Heart right ventricle (tissue), 16 donors: ENCODE measurements around the gene FAM234A. TPM values are rescaled to one million over a fixed set of nuclear protein-coding genes. Genes with fewer than 3 reads are reported as not detected.

Experiments
- ATAC-seq, 8 donors: fragments of 200-7000 bp; cut with Tn5 transposase; one replicate each; pipeline ENCODE4 v1.9.1; 2020; ENCODE audit warnings: mild to moderate bottlenecking in 8 of 8, moderate library complexity in 8 of 8, moderate number of reproducible peaks in 1 of 8
- DNase-seq, 2 donors: peaks; one replicate each; pipeline ENCODE4 v3.0.0-alpha.2; 2020
- H3K27ac ChIP-seq, 10 donors: fragments of 200-600 bp; sonication (generic) in 2 of 10; one replicate each; pipeline versions ENCODE4 v1.5.0 to v1.8.0; 2020 to 2022; ENCODE audit warnings: mild to moderate bottlenecking in 3 of 10
- H3K27me3 ChIP-seq, 7 donors: fragments of 200-600 bp; one replicate each; pipeline ENCODE4 v1.8.0; 2021 to 2022; ENCODE audit warnings: mild to moderate bottlenecking in 2 of 7
- H3K36me3 ChIP-seq, 9 donors: fragments of 200-600 bp; sonication (generic) in 1 of 9; one replicate each; pipeline versions ENCODE4 v1.5.0 to v1.8.0; 2020 to 2022; ENCODE audit warnings: mild to moderate bottlenecking in 2 of 9
- H3K4me1 ChIP-seq, 9 donors: fragments of 200-600 bp; sonication (generic) in 1 of 9; one replicate each; pipeline versions ENCODE4 v1.5.0 to v1.8.0; 2020 to 2022; ENCODE audit warnings: mild to moderate bottlenecking in 4 of 9
- H3K4me3 ChIP-seq, 10 donors: fragments of 200-600 bp; sonication (generic) in 2 of 10; one replicate each; pipeline versions ENCODE4 v1.5.0 to v1.8.0; 2020 to 2022; ENCODE audit warnings: mild to moderate bottlenecking in 7 of 10, moderate library complexity in 2 of 10
- H3K9me3 ChIP-seq, 11 donors: fragments of 200-600 bp in 10 of 11; sonication (generic) in 2 of 11; one replicate each; pipeline versions ENCODE4 v1.5.0 to v1.8.0; 2013 to 2022; ENCODE audit warnings: mild to moderate bottlenecking in 2 of 11, control low read depth in 1 of 11, moderate library complexity in 1 of 11
- CTCF ChIP-seq, 9 donors: fragments of 200-600 bp; sonication (generic) in 2 of 9; IDR thresholded peaks; one replicate each; pipeline versions ENCODE4 v1.5.0 to v1.8.0; 2021 to 2022; ENCODE audit warnings: antibody characterized with exemption in 9 of 9, mild to moderate bottlenecking in 5 of 9, moderate library complexity in 1 of 9
- WGBS, 2 donors: extraction: QIAGEN DNeasy Blood & Tissue Kit; methylation state at CpG; one replicate each; pipeline ENCODE4 v1.1.7; 2013; ENCODE audit warnings: inconsistent platforms in 1 of 2; 5-methylcytosine and 5-hydroxymethylcytosine counted together
- intact Hi-C, 10 donors: fragments of 100-400 bp; cut with DNase I; formaldehyde crosslinking; loops; one replicate each; pipeline versions ENCODE4 v1.11.1 to v1.14.2; 2022
- polyA plus RNA-seq, 2 donors: library from polyadenylated mRNA; stranded (reverse); fragments of 200-250 nt; gene quantifications; one replicate each; pipeline ENCODE4 v1.2.3, GENCODE V29; 2013
- total RNA-seq, 10 donors: library from RNA; stranded (reverse); fragmentation: NEBNext Ultra II Directional in 3 of 10; extraction: Animal tissue kit (Norgen Biotek cat#: 25700) in 3 of 10; gene quantifications; one replicate each; pipeline versions ENCODE4 v1.2.1 to v1.2.4, GENCODE V29; 2021 to 2023
- donor health status: Arrhythmogenic right ventricular cardiomyopathy.
- donor health status: ischemic (EF 13 %, LVEDD 7.1; RV severe dilation, severe dysfunction).
- donor health status: healthy with polysubstance abuse.
- donor health status: DM: no; HTN: yes; CAD: no.
- donor health status: DM: no; HTN: no; CAD: no.
- donor health status: ischemic (EF 25% LVEDD 6.9; RV normal size, moderate dysfunction).
- donor health status: ischemic (EF 25% LVEDD 5.7; RV mildly dilated, moderate dysfunction).
- donor health status: healthy.
- donor health status: DM: yes; HTN: yes; CAD: no.
- donor health status: Ischemic cardiomyopathy.
- donor health status: ischemic (EF 35%, LVEDD 5.7; RV mildly dilated, moderate dysfunction).
- donor health status: nonischemic (EF 11% LVEDD 7.7; RV severe dilation, severe dysfunction).
- donor health status: DM: yes; HTN: yes; CAD: no.
- donor health status: PGD.
- donor health status: ischemic (EF 29% LVEDD 5.4; RV normal size, mild dysfunction).
- donor health status: nonischemic (EF 23%, LVEDD 6.1; RV moderate dilation, normal function).

FAM234A gene
- total and polyA plus RNA-seq, 12 donors = 70.5 to 200 (median 154) TPM

- Histone ChIP-seq H3K27me3 (no peaks in the 10 kb centered on the region), H3K9me3 (no peaks in the 10 kb centered on the region), H3K4me1 (no peaks in the 10 kb centered on the region), H3K4me3 (no peak overlapping the region), H3K27ac (no peak overlapping the region), H3K36me3 (peaks cover 0 to 82% (median 17%) of the 10 kb centered on the region in 9 donors)
- no peak for TF ChIP-seq CTCF (IDR thresholded peaks at IDR 0.05)
- no peak for ATAC-seq
- intact Hi-C loops = no loop called here
- DNase-seq = no peak
- WGBS, 2 donors = 94 to 95% methylated on average over 50 of the region's 50 CpGs
Measured at GRCh38 chr16:290681-291405, 56.2 kb downstream of the FAM234A start.

GRCh38 chr16:291539-291938, 56.9 kb downstream of the FAM234A start:
- Histone ChIP-seq H3K9me3 (no peaks in the 10 kb centered on the region), H3K4me1 (no peaks in the 10 kb centered on the region), H3K27me3 (no peaks in the 10 kb centered on the region), H3K27ac (no peak overlapping the region), H3K36me3 (peaks cover 0 to 87% (median 17%) of the 10 kb centered on the region in 9 donors), H3K4me3 (no peak overlapping the region)
- DNase-seq (no peak), ATAC-seq (no peak)
- 90 to 96% methylated on average over 17 of the region's 17 CpGs for WGBS, 2 donors
- intact Hi-C loops = no loop called here
- no peak for TF ChIP-seq CTCF (IDR thresholded peaks at IDR 0.05)

DNA sequence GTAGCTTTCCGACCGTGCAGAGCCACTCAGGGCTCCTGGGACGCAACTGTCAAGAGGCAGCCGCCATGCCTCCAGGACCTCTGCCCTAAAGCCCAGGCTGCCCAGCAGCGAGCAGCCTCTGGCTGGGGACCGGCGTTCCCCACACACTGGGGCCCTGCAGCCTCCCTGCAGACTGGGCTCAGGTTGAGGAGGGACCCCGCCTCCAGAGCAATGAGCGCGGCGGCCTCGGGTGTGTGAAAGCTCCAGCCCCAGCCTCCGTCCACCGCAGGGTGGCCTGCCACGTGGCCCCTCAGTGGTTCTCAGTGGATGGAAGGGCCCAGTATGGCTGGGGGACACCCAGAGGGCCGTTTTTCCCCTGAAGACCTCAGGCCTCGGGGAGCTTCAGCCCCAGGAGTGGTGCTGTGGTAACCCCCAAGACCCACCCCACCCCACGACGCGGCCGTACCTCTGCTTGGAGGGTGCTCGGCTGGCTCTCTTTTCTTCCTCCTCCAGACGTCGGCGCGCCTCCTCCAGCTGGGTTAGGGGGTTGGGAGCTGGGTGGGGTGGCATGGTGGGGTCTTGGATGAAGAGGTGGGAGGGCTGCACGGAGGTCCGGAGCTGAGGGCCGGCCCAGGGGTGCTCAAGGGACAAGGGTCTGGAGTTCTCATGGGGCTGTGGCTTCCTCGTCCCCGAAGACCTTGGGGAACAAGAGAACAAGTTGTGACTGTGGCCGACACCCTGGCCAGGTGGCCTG, 58.6 kb downstream of the FAM234A start:
- Histone ChIP-seq H3K4me1 (no peaks in the 10 kb centered on the region), H3K27ac (no peak overlapping the region), H3K4me3 (no peak overlapping the region), H3K9me3 (no peaks in the 10 kb centered on the region), H3K36me3 (peaks cover 0 to 86% (median 18%) of the 10 kb centered on the region in 9 donors), H3K27me3 (no peaks in the 10 kb centered on the region)
- intact Hi-C loops = no loop called here
- ATAC-seq (no peak), DNase-seq (no peak)
- no peak for TF ChIP-seq CTCF (IDR thresholded peaks at IDR 0.05)
- 94% methylated on average over 30 to 32 of the region's 32 CpGs for WGBS, 2 donors

DNA sequence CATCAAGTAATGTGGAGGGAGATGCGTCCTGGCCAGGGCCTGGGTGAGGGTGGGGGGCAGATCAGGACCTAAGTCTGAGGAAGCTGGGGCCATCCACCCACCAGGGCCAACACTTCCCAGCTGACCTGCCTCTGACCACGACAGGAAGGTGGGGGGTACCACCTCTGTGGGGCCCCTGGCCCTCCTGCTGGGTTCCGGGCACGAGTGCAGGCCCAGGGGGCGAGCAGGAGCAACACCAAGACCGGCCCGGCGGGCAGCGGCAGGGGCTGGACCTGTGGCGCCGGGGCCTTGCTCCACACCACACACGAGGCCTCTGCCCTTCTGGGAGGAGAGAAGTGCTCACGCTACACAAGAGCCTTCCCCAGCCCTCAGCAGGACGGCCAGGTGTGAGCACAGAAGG, 61.7 kb downstream of the FAM234A start:
- Histone ChIP-seq H3K27me3 (no peaks in the 10 kb centered on the region), H3K27ac (no peak overlapping the region), H3K9me3 (no peaks in the 10 kb centered on the region), H3K4me3 (no peak overlapping the region), H3K4me1 (no peaks in the 10 kb centered on the region), H3K36me3 (peaks cover 0 to 76% (median 2%) of the 10 kb centered on the region in 9 donors)
- DNase-seq (no peak), ATAC-seq (peak in 2 of 8 donors; percentile 12 to 21)
- 97% methylated on average over 14 of the region's 14 CpGs for WGBS, 2 donors
- intact Hi-C loops = no loop called here
- TF ChIP-seq CTCF (IDR thresholded peaks at IDR 0.05) = no peak
